ENCODE results near the gene CEP19. TPM values are rescaled to one million over a fixed set of nuclear protein-coding genes. Genes with fewer than 3 reads are reported as not detected.

The CEP19 gene
- total and polyA plus RNA-seq, 4 donors, result 0.44 to 0.79 (median 0.67) TPM

DNA sequence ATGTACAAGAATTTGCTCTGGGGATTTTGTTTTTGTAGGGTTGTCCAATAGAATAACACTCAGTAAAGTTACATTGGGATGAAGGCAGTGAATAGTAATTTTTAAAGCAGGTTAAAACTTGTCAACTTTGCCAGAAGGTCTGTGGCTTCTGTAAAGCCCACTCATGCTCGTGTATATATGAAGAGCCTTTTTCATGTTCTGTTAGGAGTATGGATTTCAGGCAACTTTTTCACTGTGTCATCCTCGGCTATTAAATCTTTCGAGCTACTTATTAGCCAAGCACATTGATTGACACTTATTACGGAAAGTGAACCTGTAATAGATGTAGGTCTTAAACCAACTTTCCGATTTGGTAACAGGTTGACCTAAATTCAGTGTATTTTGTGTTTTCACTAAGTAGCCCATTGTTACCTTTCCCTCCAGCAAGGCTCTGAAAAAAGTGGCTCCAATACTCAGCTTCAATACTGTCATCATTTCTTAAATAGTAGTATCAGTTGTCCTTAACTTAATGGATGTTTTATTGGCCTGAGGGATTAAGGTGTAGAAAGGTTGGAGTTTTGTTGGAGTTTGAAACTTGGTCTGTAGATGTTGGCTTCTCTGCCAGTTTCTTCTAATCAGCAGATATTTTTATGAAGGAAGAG lies 29.3 kb upstream of the CEP19 start (continued):
- peak; percentile 38 to 39 for TF ChIP-seq HNF4A (conservative IDR thresholded peaks at IDR 0.05)

DNA sequence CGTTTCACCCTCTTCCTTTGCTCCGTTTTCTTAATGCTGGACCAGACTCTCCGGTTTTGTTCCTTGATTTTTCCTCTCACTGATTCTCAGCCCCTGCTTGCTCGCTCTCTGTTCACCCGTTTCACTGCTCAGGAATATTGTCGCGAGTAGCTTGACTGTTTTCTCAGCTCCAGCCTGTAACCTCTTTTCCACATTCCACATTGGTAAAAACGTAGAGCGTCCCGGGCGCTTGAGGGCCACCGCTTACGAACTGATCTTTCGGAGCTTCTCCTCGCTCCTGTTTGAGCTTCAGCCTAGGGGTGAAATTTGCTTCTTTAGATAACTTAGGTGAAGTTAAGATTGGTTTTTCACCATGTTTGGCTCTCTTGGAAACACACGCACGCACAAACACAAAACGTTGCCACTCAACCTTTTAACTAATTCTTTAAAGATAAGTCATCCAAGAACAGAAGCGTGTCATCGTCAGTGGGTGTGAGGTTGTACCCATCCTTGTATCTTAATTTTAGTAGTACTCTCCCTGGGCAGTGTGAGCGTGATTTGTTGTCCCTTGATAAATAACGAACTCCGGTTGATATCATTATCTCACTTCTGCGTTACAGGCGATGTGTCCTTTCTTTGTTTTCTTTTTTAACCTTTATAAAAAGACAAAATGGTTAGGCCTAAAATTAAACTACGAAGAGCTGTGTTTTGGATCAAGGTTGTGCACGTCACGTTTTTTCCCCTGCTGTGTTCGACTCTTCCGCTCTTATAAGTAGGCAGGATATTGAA lies 28.6 kb upstream of the CEP19 start:
- H3K27me3 ChIP-seq (ENCODE audit: control insufficient read depth in 4 of 4, insufficient read depth in 4 of 4, low read length in 3 of 4), result no peaks in the 10 kb centered on the region
- H3K36me3 ChIP-seq (ENCODE audit: control insufficient read depth in 4 of 4, insufficient read depth in 3 of 4, low read depth in 1 of 4, low read length in 3 of 4), result no peaks in the 10 kb centered on the region
- TF ChIP-seq FOXA1 (IDR thresholded peaks at IDR 0.05), result no peak
- TF ChIP-seq HNF4A (conservative IDR thresholded peaks at IDR 0.05), result no peak
- TF ChIP-seq, protein P1, sequence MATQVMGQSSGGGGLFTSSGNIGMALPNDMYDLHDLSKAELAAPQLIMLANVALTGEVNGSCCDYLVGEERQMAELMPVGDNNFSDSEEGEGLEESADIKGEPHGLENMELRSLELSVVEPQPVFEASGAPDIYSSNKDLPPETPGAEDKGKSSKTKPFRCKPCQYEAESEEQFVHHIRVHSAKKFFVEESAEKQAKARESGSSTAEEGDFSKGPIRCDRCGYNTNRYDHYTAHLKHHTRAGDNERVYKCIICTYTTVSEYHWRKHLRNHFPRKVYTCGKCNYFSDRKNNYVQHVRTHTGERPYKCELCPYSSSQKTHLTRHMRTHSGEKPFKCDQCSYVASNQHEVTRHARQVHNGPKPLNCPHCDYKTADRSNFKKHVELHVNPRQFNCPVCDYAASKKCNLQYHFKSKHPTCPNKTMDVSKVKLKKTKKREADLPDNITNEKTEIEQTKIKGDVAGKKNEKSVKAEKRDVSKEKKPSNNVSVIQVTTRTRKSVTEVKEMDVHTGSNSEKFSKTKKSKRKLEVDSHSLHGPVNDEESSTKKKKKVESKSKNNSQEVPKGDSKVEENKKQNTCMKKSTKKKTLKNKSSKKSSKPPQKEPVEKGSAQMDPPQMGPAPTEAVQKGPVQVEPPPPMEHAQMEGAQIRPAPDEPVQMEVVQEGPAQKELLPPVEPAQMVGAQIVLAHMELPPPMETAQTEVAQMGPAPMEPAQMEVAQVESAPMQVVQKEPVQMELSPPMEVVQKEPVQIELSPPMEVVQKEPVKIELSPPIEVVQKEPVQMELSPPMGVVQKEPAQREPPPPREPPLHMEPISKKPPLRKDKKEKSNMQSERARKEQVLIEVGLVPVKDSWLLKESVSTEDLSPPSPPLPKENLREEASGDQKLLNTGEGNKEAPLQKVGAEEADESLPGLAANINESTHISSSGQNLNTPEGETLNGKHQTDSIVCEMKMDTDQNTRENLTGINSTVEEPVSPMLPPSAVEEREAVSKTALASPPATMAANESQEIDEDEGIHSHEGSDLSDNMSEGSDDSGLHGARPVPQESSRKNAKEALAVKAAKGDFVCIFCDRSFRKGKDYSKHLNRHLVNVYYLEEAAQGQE (IDR thresholded peaks at IDR 0.05), result peak; percentile 31
- no peak for TF ChIP-seq RXRA (IDR thresholded peaks at IDR 0.05)
- TF ChIP-seq EGR1 (IDR thresholded peaks at IDR 0.05; ENCODE audit: low read depth in 2 of 2), result no peak
- DNase-seq (ENCODE audit: low spot score), result no peak
- peak overlapping the region; percentile 59 to 100 (median 84) for H3K4me3 ChIP-seq (ENCODE audit: low read depth in 1 of 3, low read length in 3 of 3)
- no peaks in the 10 kb centered on the region for H3K9me3 ChIP-seq (ENCODE audit: control insufficient read depth in 4 of 4, low read length in 3 of 4)
- under 1% methylated on average over 30 of the region's 30 CpGs for WGBS
- H3K27ac ChIP-seq (ENCODE audit: low read depth in 1 of 2, low read length in 2 of 2), result peak overlapping the region; percentile 90 to 94
- H3K9ac ChIP-seq (ENCODE audit: low read depth in 1 of 2, low read length in 2 of 2), result peak overlapping the region; percentile 72 to 98
- H3K4me1 ChIP-seq (ENCODE audit: control insufficient read depth in 4 of 4, insufficient read depth in 4 of 4, low read length in 3 of 4), result peaks cover 3 to 11% (median 5%) of the 10 kb centered on the region in 4 donors

DNA sequence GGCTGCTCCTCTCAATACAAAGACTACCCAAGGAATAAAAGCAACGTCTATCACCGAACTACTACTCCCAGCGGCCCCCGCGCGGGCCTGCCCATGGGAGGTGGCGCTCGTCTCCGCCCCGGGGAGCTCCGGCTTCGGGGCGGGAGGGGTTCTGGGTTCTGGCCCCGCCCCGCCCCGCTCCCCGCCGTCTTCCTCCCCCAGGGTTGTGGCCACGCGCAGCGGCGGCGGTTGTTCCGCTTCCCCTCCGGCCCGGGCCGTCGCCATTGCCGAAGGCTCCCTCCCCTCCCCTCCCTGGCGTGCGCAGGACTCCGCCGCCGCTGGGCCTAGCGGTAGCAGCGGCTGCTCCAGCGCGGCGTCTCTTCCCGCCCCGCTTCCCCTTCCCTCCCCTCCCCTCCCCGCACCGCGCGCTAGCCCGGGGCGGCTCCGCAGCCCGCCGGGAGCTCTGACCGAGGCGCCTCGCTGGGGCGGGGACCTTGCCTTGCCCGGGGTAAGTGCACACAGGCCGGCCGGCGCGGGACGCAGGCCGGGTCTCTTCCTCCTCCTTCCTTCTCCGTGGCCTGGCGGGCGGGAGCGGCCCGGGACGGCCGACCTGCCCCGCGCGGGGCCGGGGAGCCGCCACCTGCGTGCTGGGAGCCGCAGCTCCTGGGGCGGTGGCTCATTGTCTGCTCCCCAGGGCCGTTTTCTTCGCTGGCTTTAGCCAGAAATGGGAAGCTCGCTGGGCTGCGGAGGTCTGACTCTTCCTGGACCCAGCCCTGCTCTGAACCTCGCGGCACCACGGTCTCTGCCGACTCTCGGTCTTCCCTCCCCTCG lies 27.8 kb upstream of the CEP19 start, which contains the start of gene PAK2:
Gene PAK2, plus strand, starts transcription at position 187 of the 810 bp plus-strand sequence. CDS start 42,790 bp downstream, outside the sequence.
- peaks cover 3 to 11% (median 3%) of the 10 kb centered on the region in 4 donors for H3K4me1 ChIP-seq (ENCODE audit: control insufficient read depth in 4 of 4, insufficient read depth in 4 of 4, low read length in 3 of 4)
- WGBS, result under 1% methylated on average over 86 of the region's 86 CpGs
- peak within 1 kb of the TSS; percentile 59 to 100 (median 84) for H3K4me3 ChIP-seq (ENCODE audit: low read depth in 1 of 3, low read length in 3 of 3)
- peak within 1 kb of the TSS; percentile 90 to 94 for H3K27ac ChIP-seq (ENCODE audit: low read depth in 1 of 2, low read length in 2 of 2)
- no peaks in the 10 kb centered on the region for H3K36me3 ChIP-seq (ENCODE audit: control insufficient read depth in 4 of 4, insufficient read depth in 3 of 4, low read depth in 1 of 4, low read length in 3 of 4)
- H3K9ac ChIP-seq (ENCODE audit: low read depth in 1 of 2, low read length in 2 of 2), result peak within 1 kb of the TSS; percentile 72 to 98
- H3K9me3 ChIP-seq (ENCODE audit: control insufficient read depth in 4 of 4, low read length in 3 of 4), result no peaks in the 10 kb centered on the region
- no peaks in the 10 kb centered on the region for H3K27me3 ChIP-seq (ENCODE audit: control insufficient read depth in 4 of 4, insufficient read depth in 4 of 4, low read length in 3 of 4)
- peak; percentile 90 for DNase-seq (ENCODE audit: low spot score)
- TF ChIP-seq YY1 (IDR thresholded peaks at IDR 0.05), result peak; percentile 75
- TF ChIP-seq RXRA (IDR thresholded peaks at IDR 0.05), result no peak
- peak in 1 of 2 donors; percentile 76 for TF ChIP-seq GABPA (IDR thresholded peaks at IDR 0.05 in 1 of 2, conservative IDR thresholded peaks at IDR 0.05 in 1 of 2)
- TF ChIP-seq, protein P2, sequence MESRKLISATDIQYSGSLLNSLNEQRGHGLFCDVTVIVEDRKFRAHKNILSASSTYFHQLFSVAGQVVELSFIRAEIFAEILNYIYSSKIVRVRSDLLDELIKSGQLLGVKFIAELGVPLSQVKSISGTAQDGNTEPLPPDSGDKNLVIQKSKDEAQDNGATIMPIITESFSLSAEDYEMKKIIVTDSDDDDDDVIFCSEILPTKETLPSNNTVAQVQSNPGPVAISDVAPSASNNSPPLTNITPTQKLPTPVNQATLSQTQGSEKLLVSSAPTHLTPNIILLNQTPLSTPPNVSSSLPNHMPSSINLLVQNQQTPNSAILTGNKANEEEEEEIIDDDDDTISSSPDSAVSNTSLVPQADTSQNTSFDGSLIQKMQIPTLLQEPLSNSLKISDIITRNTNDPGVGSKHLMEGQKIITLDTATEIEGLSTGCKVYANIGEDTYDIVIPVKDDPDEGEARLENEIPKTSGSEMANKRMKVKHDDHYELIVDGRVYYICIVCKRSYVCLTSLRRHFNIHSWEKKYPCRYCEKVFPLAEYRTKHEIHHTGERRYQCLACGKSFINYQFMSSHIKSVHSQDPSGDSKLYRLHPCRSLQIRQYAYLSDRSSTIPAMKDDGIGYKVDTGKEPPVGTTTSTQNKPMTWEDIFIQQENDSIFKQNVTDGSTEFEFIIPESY (IDR thresholded peaks at IDR 0.05), result no peak
- TF ChIP-seq, protein P1 (IDR thresholded peaks at IDR 0.05), result peak; percentile 35
- no peak for TF ChIP-seq HNF4G (IDR thresholded peaks at IDR 0.05)
- peak; percentile 43 for TF ChIP-seq SP1 (IDR thresholded peaks at IDR 0.05)
- TF ChIP-seq RAD21 (IDR thresholded peaks at IDR 0.05), result peak; percentile 34 to 49
